GM12878 (cell line): ENCODE measurements around the gene HPSE. TPM values are rescaled to one million over a fixed set of nuclear protein-coding genes. Genes with fewer than 3 reads are reported as not detected.

Experiments used
- ATAC-seq: fragments of 200-7000 bp; cut with Tn5 transposase; 3 replicates; pipeline ENCODE4 v1.9.1; 2020; ENCODE audit warnings: mild to moderate bottlenecking, moderate library complexity
- BruUV-seq: library from RNA; stranded (reverse); fragments of 400-500 nt; replicated peaks from 2 replicates; lab custom pipeline; 2021; lab: Mats Ljungman, UMichigan
- CTCF ChIA-PET: fragments of 300-600 bp; sonication (Branson Sonifier 250); formaldehyde crosslinking; extraction: SDS; loops from one replicate; lab custom pipeline; 2021; ENCODE audit warnings: inconsistent platforms; lab: Yijun Ruan, JAX
- POLR2A ChIA-PET: fragments of 350-600 bp; formaldehyde crosslinking; extraction: SDS; loops from one replicate; lab custom pipeline; 2021; ENCODE audit warnings: inconsistent platforms; lab: Charles Lee
- RAD21 ChIA-PET: fragments of 300-600 bp; sonication (Branson Sonifier 250); formaldehyde crosslinking; loops from one replicate; lab custom pipeline; 2023; ENCODE audit warnings: antibody characterized with exemption; ENCODE audit not compliant: unreplicated experiment; lab: Charles Lee
- SMC1A ChIA-PET: fragments of 300-600 bp; sonication (Branson Sonifier 250); formaldehyde crosslinking; loops from one replicate; lab custom pipeline; 2023; ENCODE audit not compliant: unreplicated experiment, uncharacterized antibody; lab: Charles Lee
- DNase-seq: peaks from one replicate; pipeline ENCODE4 v3.0.0-alpha.2; 2011; ENCODE audit warnings: low read depth, low spot score
- FAIRE-seq: peaks from 3 replicates; lab custom pipeline; 2011; peaks lifted over from hg19 to GRCh38; lab: Jason Lieb, UNC
- H2AFZ ChIP-seq: 2 replicates; pipeline ENCODE4 v1.6.0; 2011; ENCODE audit warnings: low read depth, low read length, control low read depth; ENCODE audit not compliant: control insufficient read depth
- H3K27ac ChIP-seq: 2 replicates; pipeline ENCODE4 v1.5.1; 2011; ENCODE audit warnings: control low read depth; ENCODE audit not compliant: control insufficient read depth, insufficient read depth
- H3K27me3 ChIP-seq, 2 experiments: replicated peaks in 1 of 2; 2 replicates each; pipeline versions ENCODE4 v1.6.0 to v1.6.1; 2011; ENCODE audit warnings: low read length in 1 of 2; ENCODE audit not compliant: control insufficient read depth in 2 of 2, insufficient read depth in 2 of 2
- H3K36me3 ChIP-seq, 2 experiments: 2 replicates each; pipeline ENCODE4 v1.5.1; 2011; ENCODE audit warnings: low read length in 1 of 2; ENCODE audit not compliant: control insufficient read depth in 2 of 2, insufficient read depth in 2 of 2
- H3K4me1 ChIP-seq: 2 replicates; pipeline ENCODE4 v1.6.1; 2011; ENCODE audit warnings: mild to moderate bottlenecking, low read length, moderate library complexity, mixed read lengths; ENCODE audit not compliant: control insufficient read depth, insufficient read depth
- H3K4me2 ChIP-seq: 2 replicates; pipeline ENCODE4 v1.6.0; 2011; ENCODE audit warnings: control low read depth; ENCODE audit not compliant: control insufficient read depth, insufficient read depth
- H3K4me3 ChIP-seq: fragments of 200-600 bp; sonication (generic); 2 replicates; pipeline ENCODE4 v1.5.1; 2016
- H3K79me2 ChIP-seq: 2 replicates; pipeline ENCODE4 v1.6.0; 2011; ENCODE audit warnings: low read length; ENCODE audit not compliant: control insufficient read depth, insufficient read depth
- H3K9ac ChIP-seq: 2 replicates; pipeline ENCODE4 v1.8.0; 2011; ENCODE audit warnings: low read length, control low read depth, mixed read lengths; ENCODE audit not compliant: control insufficient read depth, insufficient read depth
- H3K9me3 ChIP-seq: replicated peaks from 3 replicates; pipeline ENCODE4 v1.5.1; 2011; ENCODE audit warnings: mild to moderate bottlenecking, low read length; ENCODE audit not compliant: control insufficient read depth, insufficient read depth
- H4K20me1 ChIP-seq: 2 replicates; pipeline ENCODE4 v1.6.0; 2011; ENCODE audit not compliant: control insufficient read depth, insufficient read depth
- CBX5 ChIP-seq: sonication (generic); IDR thresholded peaks from 2 replicates; pipeline ENCODE4 v1.6.1; 2016; ENCODE audit warnings: low read depth, moderate library complexity, mild to moderate bottlenecking, inconsistent platforms
- CEBPB ChIP-seq, 2 experiments: fragments of 150-350 bp in 1 of 2; IDR thresholded peaks; 2 replicates each; pipeline ENCODE4 v1.6.1; 2012 to 2014; ENCODE audit warnings: low read depth in 2 of 2, low read length in 2 of 2, borderline replicate concordance in 1 of 2, inconsistent platforms in 1 of 2
- IRF5 ChIP-seq: fragments of 450-650 bp; IDR thresholded peaks from 2 replicates; pipeline ENCODE4 v1.6.1; 2017; ENCODE audit warnings: borderline replicate concordance
- LARP7 ChIP-seq: fragments of 450-650 bp; IDR thresholded peaks from 2 replicates; pipeline ENCODE4 v1.6.1; 2017; ENCODE audit warnings: mild to moderate bottlenecking
- NBN ChIP-seq: fragments of 450-650 bp; IDR thresholded peaks from 2 replicates; pipeline ENCODE4 v1.6.1; 2016
- NKRF ChIP-seq: fragments of 450-650 bp; conservative IDR thresholded peaks from 2 replicates; pipeline ENCODE4 v1.6.1; 2017; ENCODE audit warnings: mild to moderate bottlenecking, moderate library complexity
- PML ChIP-seq: IDR thresholded peaks from 2 replicates; pipeline ENCODE4 v1.6.1; 2012; ENCODE audit warnings: low read length, inconsistent platforms
- POLR2AphosphoS5 ChIP-seq: IDR thresholded peaks from 2 replicates; pipeline ENCODE4 v1.6.1; 2011; ENCODE audit warnings: mild to moderate bottlenecking, low read length, inconsistent platforms
- RB1 ChIP-seq: fragments of 450-650 bp; formaldehyde crosslinking; IDR thresholded peaks from 2 replicates; pipeline ENCODE4 v1.6.1; 2017; ENCODE audit warnings: mild to moderate bottlenecking, borderline replicate concordance
- SUPT20H ChIP-seq: IDR thresholded peaks from 2 replicates; pipeline ENCODE4 v1.6.1; 2011; ENCODE audit warnings: low read depth, mild to moderate bottlenecking, low read length, moderate library complexity, borderline replicate concordance; ENCODE audit not compliant: control insufficient read depth
- TCF12 ChIP-seq: IDR thresholded peaks from 2 replicates; pipeline ENCODE4 v1.6.1; 2011; ENCODE audit warnings: low read depth, mild to moderate bottlenecking, low read length
- ZNF274 ChIP-seq: IDR thresholded peaks from one replicate; pipeline ENCODE4 v1.8.0; 2011; ENCODE audit not compliant: insufficient read length, insufficient read depth
- WGBS: methylation state at CpG from one replicate; pipeline ENCODE4 v1.1.6; 2016; ENCODE audit warnings: low lambda C conversion rate; ENCODE audit not compliant: insufficient replicate concordance, insufficient coverage; ENCODE audit errors: missing lambda C conversion rate; 5-methylcytosine and 5-hydroxymethylcytosine counted together
- in situ Hi-C: fragments of 300-500 bp; cut with MboI; formaldehyde crosslinking; loops from 9 replicates; pipeline ENCODE4 v1.14.3; 2018; ENCODE audit warnings: mixed read lengths
- intact Hi-C: fragments of 100-400 bp; cut with micrococcal nuclease; formaldehyde crosslinking; loops from one replicate; pipeline ENCODE4 v1.14.2; 2022; ENCODE audit not compliant: unreplicated experiment
- polyA plus RNA-seq, 11 experiments: library from polyadenylated mRNA; depleted of rRNA in 4 of 11; unstranded in 6 of 11; stranded (reverse) in 5 of 11; fragments of >200 nt; fragmentation: Nextera tagmentation in 4 of 11; fragmentation: Illumina TruSeq in 1 of 11; extraction: Ambion mirVana in 4 of 11; extraction: Trizol in 1 of 11; gene quantifications; 1 replicate in 1 of 11; 2 replicates in 10 of 11; pipeline versions ENCODE4 v1.2.1 to v1.2.3, GENCODE V29; 2011 to 2016; ENCODE audit warnings: inconsistent platforms in 2 of 11, missing spikeins in 2 of 11, low read depth in 1 of 11
- total RNA-seq, 4 experiments: library from RNA; depleted of rRNA in 3 of 4; stranded (reverse); fragments of >200 nt in 3 of 4; fragmentation: Illumina TruSeq in 1 of 4; extraction: Trizol in 1 of 4; gene quantifications; 2 replicates each; pipeline versions ENCODE4 v1.2.1 to v1.2.3, GENCODE V29; 2013 to 2021

Gene HPSE
- total and polyA plus RNA-seq, 10 of the 15 experiments (the other 5 are each of a cell fraction or from before 2014, with no cell fraction given), result 0.16 to 0.89 (median 0.58) TPM

GRCh38 chr4:83348074-83348473 lies 13.4 kb upstream of the HPSE start:
- no peak overlapping the region for H3K4me3 ChIP-seq
- 80% methylated on average over 1 of the region's 1 CpG for WGBS
- FAIRE-seq (no peak), ATAC-seq (no peak), DNase-seq (no peak)
- H3K79me2 ChIP-seq, result no peaks in the 10 kb centered on the region
- ChIA-PET CTCF (interaction anchor here (1.5 kb wide), 1 partner anchor 8 kb away, joined by 3 read pairs; no protein-coding TSS in a partner anchor), SMC1A (no interaction called here), RAD21 (no interaction called here), POLR2A (no interaction called here)
- TF ChIP-seq SUPT20H, result no peak
- H3K36me3 ChIP-seq, result no peaks in the 10 kb centered on the region
- H4K20me1 ChIP-seq, result no peaks in the 10 kb centered on the region
- no peaks in the 10 kb centered on the region for H3K4me1 ChIP-seq
- in situ Hi-C loops, result no loop called here
- H3K27ac ChIP-seq, result no peak overlapping the region
- H3K9me3 ChIP-seq, result peaks cover 4% of the 10 kb centered on the region; the same call in 1 of the 3 replicates
- no TSS peak for BruUV-seq
- no peak overlapping the region for H2AFZ ChIP-seq
- H3K4me2 ChIP-seq, result no peak overlapping the region
- H3K27me3 ChIP-seq, result no peaks in the 10 kb centered on the region
- H3K9ac ChIP-seq, result no peak overlapping the region
- intact Hi-C loops, result no loop called here

- TF ChIP-seq PML (no peak), NKRF (no peak), CBX5 (no peak), ZNF274 (no peak), NBN (no peak), LARP7 (no peak), TCF12 (no peak), CEBPB (IDR thresholded peaks at IDR 0.05; ENCODE audit: borderline replicate concordance in 1 of 2, low read depth in 2 of 2, low read length in 2 of 2) (no peak), RB1 (no peak), IRF5 (no peak), POLR2AphosphoS5 (no peak)
- intact Hi-C loops (no loop called here), in situ Hi-C loops (no loop called here)
- H3K27ac ChIP-seq, result no peak overlapping the region
- ChIA-PET RAD21 (no interaction called here), POLR2A (no interaction called here), SMC1A (no interaction called here), CTCF (no interaction called here)
- 61% methylated on average over 3 of the region's 3 CpGs for WGBS
- no peaks in the 10 kb centered on the region for H3K36me3 ChIP-seq
- H3K79me2 ChIP-seq, result no peaks in the 10 kb centered on the region
- no TSS peak for BruUV-seq
- H3K4me2 ChIP-seq, result no peak overlapping the region
- peaks cover 4% of the 10 kb centered on the region; the same call in 1 of the 3 replicates for H3K9me3 ChIP-seq
- H3K4me1 ChIP-seq, result peaks cover 4% of the 10 kb centered on the region; the same call in 1 of the 2 replicates
- FAIRE-seq (no peak), ATAC-seq (no peak), DNase-seq (no peak)
- no peaks in the 10 kb centered on the region for H3K27me3 ChIP-seq
- no peak overlapping the region for H3K9ac ChIP-seq
- H3K4me3 ChIP-seq, result no peak overlapping the region
- no peak overlapping the region for H2AFZ ChIP-seq
- H4K20me1 ChIP-seq, result no peaks in the 10 kb centered on the region
Measured at GRCh38 chr4:83342476-83342875, 7.8 kb upstream of the HPSE start.
